Sigmoid colon (tissue), 7 donors: ENCODE results near the gene SLC2A6. TPM values are rescaled to one million over a fixed set of nuclear protein-coding genes. Genes with fewer than 3 reads are reported as not detected.

Experiments
- DNase-seq: peaks from one replicate; pipeline ENCODE4 v3.0.0-alpha.2; 2019
- H3K27ac ChIP-seq, 4 donors: fragments of 200-600 bp; sonication (generic); one replicate each; pipeline ENCODE4 v1.5.1; 2016 to 2019; ENCODE audit warnings: mild to moderate bottlenecking in 1 of 4
- H3K27me3 ChIP-seq, 3 donors: fragments of 200-600 bp; sonication (generic); one replicate each; pipeline ENCODE4 v1.5.1; 2019; ENCODE audit warnings: mild to moderate bottlenecking in 1 of 3
- H3K36me3 ChIP-seq, 4 donors: fragments of 200-600 bp; sonication (generic); one replicate each; pipeline ENCODE4 v1.5.1; 2016 to 2019
- H3K4me1 ChIP-seq, 4 donors: fragments of 200-600 bp; sonication (generic); one replicate each; pipeline ENCODE4 v1.5.1; 2017 to 2019
- H3K4me3 ChIP-seq, 4 donors: fragments of 200-600 bp; sonication (generic); one replicate each; pipeline ENCODE4 v1.5.1; 2017 to 2019; ENCODE audit warnings: mild to moderate bottlenecking in 2 of 4, moderate library complexity in 1 of 4
- H3K9me3 ChIP-seq, 4 donors: fragments of 200-600 bp in 3 of 4; sonication (generic) in 3 of 4; one replicate each; pipeline versions ENCODE4 v1.5.1 to v1.6.1; 2013 to 2019
- CTCF ChIP-seq, 4 experiments: fragments of 450-650 bp in 3 of 4; fragments of 200-600 bp in 1 of 4; IDR thresholded peaks; one replicate each; pipeline ENCODE4 v1.5.1; 2016 to 2019; ENCODE audit warnings: antibody characterized with exemption in 4 of 4, mild to moderate bottlenecking in 3 of 4, moderate library complexity in 2 of 4
- EP300 ChIP-seq, 4 donors: sonication (generic); formaldehyde crosslinking; IDR thresholded peaks; one replicate each; pipeline ENCODE4 v1.6.1; 2017; ENCODE audit warnings: antibody characterized with exemption in 4 of 4
- POLR2A ChIP-seq, 2 donors: fragments of 450-650 bp; IDR thresholded peaks; one replicate each; pipeline ENCODE4 v1.6.1; 2016; ENCODE audit warnings: antibody characterized with exemption in 2 of 2, mild to moderate bottlenecking in 2 of 2, moderate library complexity in 2 of 2
- POLR2AphosphoS5 ChIP-seq, 4 donors: sonication (generic); formaldehyde crosslinking; IDR thresholded peaks; one replicate each; pipeline ENCODE4 v1.6.1; 2017; ENCODE audit warnings: antibody characterized with exemption in 4 of 4
- WGBS, 2 donors: extraction: QIAGEN DNeasy Blood & Tissue Kit; methylation state at CpG; one replicate each; pipeline ENCODE4 v1.1.7; 2013; 5-methylcytosine and 5-hydroxymethylcytosine counted together
- intact Hi-C: fragments of 100-400 bp; cut with DNase I; formaldehyde crosslinking; loops from one replicate; pipeline ENCODE4 v1.15.1; 2023
- polyA plus RNA-seq, 3 donors: library from polyadenylated mRNA; stranded (reverse); fragments of 200-250 nt; gene quantifications; one replicate each; pipeline ENCODE4 v1.2.3, GENCODE V29; 2013
- total RNA-seq, 4 donors: library from RNA; depleted of rRNA; stranded (reverse); fragments of >200 nt; gene quantifications; one replicate each; pipeline ENCODE4 v1.1.0, GENCODE V29; 2016
- donor health status: healthy with polysubstance abuse.
- donor health status: Bipolar disorder and iron deficiency.
- donor health status: healthy.

The SLC2A6 gene
- total and polyA plus RNA-seq, 7 donors = 1.2 to 8.2 (median 1.8) TPM

GRCh38 chr9:133525677-133526076 lies 46.8 kb upstream of the SLC2A6 start:
- no peaks in the 10 kb centered on the region for H3K36me3 ChIP-seq
- H3K27me3 ChIP-seq = no peaks in the 10 kb centered on the region
- no peak overlapping the region for H3K4me3 ChIP-seq
- TF ChIP-seq POLR2A (IDR thresholded peaks at IDR 0.05) (no peak), POLR2AphosphoS5 (IDR thresholded peaks at IDR 0.05) (no peak), CTCF (IDR thresholded peaks at IDR 0.05) (no peak), EP300 (IDR thresholded peaks at IDR 0.05) (no peak)
- intact Hi-C loops = no loop called here
- no peaks in the 10 kb centered on the region for H3K9me3 ChIP-seq
- WGBS, 2 donors = 82 to 87% methylated on average over 8 of the region's 8 CpGs
- no peak overlapping the region for H3K27ac ChIP-seq
- no peak for DNase-seq
- peaks cover 0 to 34% (median 28%) of the 10 kb centered on the region in 4 donors for H3K4me1 ChIP-seq

DNA sequence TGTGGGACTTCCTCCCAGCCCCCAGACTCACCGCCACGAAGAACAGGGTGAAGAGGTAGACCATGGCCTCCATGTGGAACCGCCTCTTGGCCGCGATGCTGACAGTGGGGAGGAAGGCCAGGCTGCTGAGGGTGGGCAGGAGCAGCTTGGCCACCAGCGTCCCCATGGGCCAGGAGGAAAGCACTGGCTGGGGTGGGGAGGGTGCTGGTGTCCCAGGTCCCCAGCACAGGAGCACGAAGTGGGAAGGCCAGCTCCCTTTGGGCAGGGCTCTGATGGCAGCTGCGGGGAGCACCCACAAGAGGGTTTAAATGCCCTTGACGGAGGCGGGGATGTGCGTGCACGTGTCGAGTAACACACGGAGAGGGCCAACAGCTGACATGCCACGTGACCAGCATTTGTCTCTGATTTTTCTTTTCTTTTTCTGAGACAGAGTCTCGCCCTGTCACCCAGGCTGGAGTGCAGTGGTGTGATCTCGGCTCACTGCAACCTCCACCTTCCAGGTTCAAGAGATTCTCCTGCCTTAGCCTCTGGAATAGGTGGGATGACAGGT lies 45.9 kb upstream of the SLC2A6 start, which contains the start of gene MYMK:
Gene MYMK, minus strand, starts transcription at position 281 of the 550 bp plus-strand sequence. Its CDS starts 115 bp downstream, at position 166.
- Histone ChIP-seq H3K9me3 (no peaks in the 10 kb centered on the region), H3K27me3 (no peaks in the 10 kb centered on the region), H3K27ac (no peak within 1 kb of the TSS), H3K36me3 (no peaks in the 10 kb centered on the region), H3K4me3 (no peak within 1 kb of the TSS), H3K4me1 (peaks cover 0 to 34% (median 28%) of the 10 kb centered on the region in 4 donors)
- no peak for TF ChIP-seq CTCF (IDR thresholded peaks at IDR 0.05)
- TF ChIP-seq POLR2AphosphoS5 (IDR thresholded peaks at IDR 0.05) = no peak
- TF ChIP-seq EP300 (IDR thresholded peaks at IDR 0.05) = no peak
- TF ChIP-seq POLR2A (IDR thresholded peaks at IDR 0.05) = no peak
- no peak for DNase-seq
- WGBS, 2 donors = 93 to 94% methylated on average over 17 of the region's 17 CpGs
- intact Hi-C loops = no loop called here

DNA sequence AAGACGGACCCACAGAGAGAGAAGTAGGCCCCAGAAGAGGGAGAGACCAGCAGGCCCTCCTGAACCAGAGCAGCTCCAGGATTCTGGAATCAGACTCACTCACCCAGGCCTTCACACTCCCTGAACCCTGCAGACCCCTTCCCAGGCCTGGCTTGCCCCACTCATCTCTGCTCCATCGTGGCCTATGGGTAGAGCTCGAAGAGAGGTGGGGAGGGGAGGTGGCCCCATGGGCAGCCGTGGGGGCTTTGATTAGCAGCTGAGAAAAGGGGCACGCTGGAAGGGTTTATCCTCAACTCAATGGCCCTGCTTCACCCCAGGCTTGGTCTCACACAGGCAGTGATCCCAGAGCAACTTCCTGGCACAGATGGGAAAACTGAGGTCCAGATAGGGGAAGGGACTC lies 45.2 kb upstream of the SLC2A6 start:
- H3K36me3 ChIP-seq = no peaks in the 10 kb centered on the region
- no peaks in the 10 kb centered on the region for H3K9me3 ChIP-seq
- 90 to 93% methylated on average over 5 of the region's 5 CpGs for WGBS, 2 donors
- no peaks in the 10 kb centered on the region for H3K27me3 ChIP-seq
- intact Hi-C loops = no loop called here
- peaks cover 0 to 33% (median 28%) of the 10 kb centered on the region in 4 donors for H3K4me1 ChIP-seq
- H3K27ac ChIP-seq = no peak overlapping the region
- TF ChIP-seq EP300 (IDR thresholded peaks at IDR 0.05) = no peak
- no peak for TF ChIP-seq POLR2AphosphoS5 (IDR thresholded peaks at IDR 0.05)
- no peak for TF ChIP-seq POLR2A (IDR thresholded peaks at IDR 0.05)
- no peak for TF ChIP-seq CTCF (IDR thresholded peaks at IDR 0.05)
- no peak overlapping the region for H3K4me3 ChIP-seq
- DNase-seq = no peak

- Histone ChIP-seq H3K4me3 (no peak overlapping the region), H3K36me3 (no peaks in the 10 kb centered on the region), H3K4me1 (peaks cover 0 to 23% (median 18%) of the 10 kb centered on the region in 4 donors), H3K9me3 (no peaks in the 10 kb centered on the region), H3K27me3 (no peaks in the 10 kb centered on the region), H3K27ac (no peak overlapping the region)
- 78 to 91% methylated on average over 8 of the region's 8 CpGs for WGBS, 2 donors
- intact Hi-C loops = no loop called here
- no peak for TF ChIP-seq CTCF (IDR thresholded peaks at IDR 0.05)
- no peak for TF ChIP-seq POLR2A (IDR thresholded peaks at IDR 0.05)
- TF ChIP-seq EP300 (IDR thresholded peaks at IDR 0.05) = no peak
- TF ChIP-seq POLR2AphosphoS5 (IDR thresholded peaks at IDR 0.05) = no peak
- no peak for DNase-seq
These were observed 44.2 kb upstream of the SLC2A6 start for GRCh38 chr9:133523106-133523505.
